Measurements from ENCODE around the gene SYF2.

Gene SYF2

DNA sequence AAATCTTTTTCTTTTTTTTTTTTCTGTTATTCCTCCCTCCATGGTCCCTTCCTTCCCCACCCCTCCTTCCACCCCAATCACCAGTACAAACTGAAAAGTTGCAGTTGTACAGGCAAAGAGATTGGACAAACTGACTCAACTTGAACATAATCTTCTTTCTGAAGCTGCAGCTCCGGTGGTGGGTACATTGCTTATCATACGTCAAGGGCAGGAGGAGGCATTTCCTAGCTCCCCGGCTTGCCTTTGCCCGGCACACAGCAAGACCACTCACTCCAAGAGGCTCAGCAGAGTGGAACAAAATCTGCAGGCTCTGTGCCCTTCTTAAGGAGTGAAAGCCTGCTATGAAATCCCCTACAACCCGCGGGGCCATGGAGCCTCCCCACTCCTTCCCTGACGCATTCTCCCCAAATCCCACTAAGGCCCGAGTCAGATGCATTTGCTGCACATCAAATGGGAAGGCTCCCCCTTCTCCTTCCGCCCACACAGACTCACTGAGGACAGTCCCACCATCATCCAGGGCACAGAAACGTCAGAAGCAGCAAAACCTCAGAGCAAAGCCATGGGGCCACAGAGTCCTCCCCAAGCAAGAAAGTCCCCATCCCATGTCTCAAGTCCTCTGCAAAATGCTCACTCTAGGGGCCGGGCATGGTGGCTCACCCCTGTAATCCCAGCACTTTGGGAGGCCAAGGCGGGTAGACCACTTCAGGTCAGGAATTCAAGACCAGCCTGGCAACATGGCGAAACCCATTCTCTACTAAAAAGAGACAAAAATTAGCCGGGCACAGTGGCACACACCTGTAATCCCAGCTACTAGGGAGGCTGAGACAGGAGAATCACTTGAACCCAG is 45.9 kb downstream of the SYF2 start:
- Mint-ChIP-seq H3K27ac (peak overlapping the region; percentile 68 to 96 (median 86)), H3K4me1 (peaks cover 39% of the 10 kb centered on the region), H3K27me3 (ENCODE audit: low read depth) (peaks cover 46% of the 10 kb centered on the region), H3K9me3 (no peaks in the 10 kb centered on the region), H3K4me3 (peak overlapping the region; percentile 6 to 48 (median 19)), H3K36me3 (ENCODE audit: low read depth) (no peaks in the 10 kb centered on the region)
- TF ChIP-seq, protein P1, sequence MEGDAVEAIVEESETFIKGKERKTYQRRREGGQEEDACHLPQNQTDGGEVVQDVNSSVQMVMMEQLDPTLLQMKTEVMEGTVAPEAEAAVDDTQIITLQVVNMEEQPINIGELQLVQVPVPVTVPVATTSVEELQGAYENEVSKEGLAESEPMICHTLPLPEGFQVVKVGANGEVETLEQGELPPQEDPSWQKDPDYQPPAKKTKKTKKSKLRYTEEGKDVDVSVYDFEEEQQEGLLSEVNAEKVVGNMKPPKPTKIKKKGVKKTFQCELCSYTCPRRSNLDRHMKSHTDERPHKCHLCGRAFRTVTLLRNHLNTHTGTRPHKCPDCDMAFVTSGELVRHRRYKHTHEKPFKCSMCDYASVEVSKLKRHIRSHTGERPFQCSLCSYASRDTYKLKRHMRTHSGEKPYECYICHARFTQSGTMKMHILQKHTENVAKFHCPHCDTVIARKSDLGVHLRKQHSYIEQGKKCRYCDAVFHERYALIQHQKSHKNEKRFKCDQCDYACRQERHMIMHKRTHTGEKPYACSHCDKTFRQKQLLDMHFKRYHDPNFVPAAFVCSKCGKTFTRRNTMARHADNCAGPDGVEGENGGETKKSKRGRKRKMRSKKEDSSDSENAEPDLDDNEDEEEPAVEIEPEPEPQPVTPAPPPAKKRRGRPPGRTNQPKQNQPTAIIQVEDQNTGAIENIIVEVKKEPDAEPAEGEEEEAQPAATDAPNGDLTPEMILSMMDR (IDR thresholded peaks at IDR 0.05; ENCODE audit: unreplicated experiment in 3 of 3), result no peak

DNA sequence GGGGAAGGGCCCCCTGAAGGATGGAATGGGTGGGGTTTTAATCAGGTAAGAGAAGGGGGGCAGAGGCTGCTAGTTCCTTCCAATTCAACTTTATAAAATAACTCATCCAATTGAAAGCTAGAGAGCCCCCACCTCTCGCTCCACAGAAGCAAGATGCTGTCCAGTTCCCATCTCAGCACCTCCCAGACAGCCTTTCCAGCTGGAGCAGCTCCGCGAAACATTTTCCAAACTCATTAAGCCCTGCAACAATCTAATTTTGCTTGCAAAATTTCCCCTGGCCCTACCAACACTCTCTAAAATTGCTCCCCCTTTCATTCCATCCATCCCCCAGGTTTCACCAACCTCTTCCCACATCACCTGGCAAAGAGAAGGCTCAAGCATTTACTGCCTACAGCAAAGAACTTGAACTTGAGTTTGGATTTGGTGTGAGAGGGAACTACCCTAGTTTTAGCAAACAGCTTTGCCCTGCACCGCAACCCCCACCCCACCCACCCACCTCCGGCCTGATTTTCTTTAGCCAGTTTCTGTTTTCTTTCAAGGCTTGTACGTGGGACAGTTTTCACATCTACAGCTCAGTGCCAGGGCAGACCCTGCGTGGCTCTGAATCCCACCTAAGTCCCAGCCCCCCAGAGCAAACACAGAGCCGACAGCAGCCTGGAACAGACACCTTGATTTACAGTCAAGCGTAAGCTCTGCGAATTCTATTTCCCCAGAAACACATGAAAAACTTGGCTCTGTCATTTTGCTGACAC is 46.7 kb downstream of the SYF2 start:
- Mint-ChIP-seq H3K27me3 (ENCODE audit: low read depth) (peaks cover 39% of the 10 kb centered on the region), H3K4me3 (peak overlapping the region in 2 of 3 experiments; percentile 48), H3K4me1 (peaks cover 39% of the 10 kb centered on the region), H3K27ac (peak overlapping the region; percentile 68 to 96 (median 86)), H3K36me3 (ENCODE audit: low read depth) (no peaks in the 10 kb centered on the region), H3K9me3 (no peaks in the 10 kb centered on the region)
- TF ChIP-seq, protein P1 (IDR thresholded peaks at IDR 0.05; ENCODE audit: unreplicated experiment in 3 of 3), result no peak

DNA sequence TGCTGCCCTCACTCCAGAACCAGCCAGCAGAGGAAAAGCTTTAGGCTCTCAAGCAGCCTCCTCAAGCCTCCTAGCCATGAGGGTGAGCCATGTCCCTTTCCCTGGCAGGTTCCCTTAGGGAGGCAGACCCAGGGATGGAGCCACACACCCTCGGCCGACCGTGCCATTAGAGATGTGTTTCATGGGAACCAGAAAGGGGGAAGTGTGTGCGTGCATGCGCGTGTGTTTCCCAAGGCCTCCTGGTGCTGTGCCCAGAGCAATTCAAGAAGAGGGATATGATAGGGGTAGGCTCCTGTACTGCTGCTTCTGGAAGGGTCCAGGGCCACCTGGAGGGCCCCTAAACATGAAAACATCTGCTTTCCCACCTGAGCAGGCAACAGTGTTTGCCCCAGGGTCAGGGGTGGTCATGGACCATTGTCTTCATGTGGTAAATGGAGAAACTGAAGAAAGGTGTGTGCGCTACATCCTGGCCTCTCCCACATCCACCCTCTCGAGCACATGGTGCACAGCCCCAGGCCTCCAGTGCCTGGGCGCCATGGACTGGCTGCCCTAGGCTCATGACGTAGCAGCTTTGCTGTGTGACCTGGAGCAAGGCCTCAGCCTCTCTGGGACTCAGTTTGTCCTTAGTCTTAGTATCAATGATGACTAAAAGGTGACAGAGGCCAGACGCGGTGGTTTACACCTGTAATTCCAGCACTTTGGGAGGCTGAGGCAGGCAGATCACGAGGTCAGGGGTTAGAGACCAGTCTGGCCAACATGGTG is 48.1 kb downstream of the SYF2 start:
- H3K4me3 Mint-ChIP-seq, result peak overlapping the region in 1 of 3 experiments; percentile 32
- no peaks in the 10 kb centered on the region for H3K36me3 Mint-ChIP-seq (ENCODE audit: low read depth)
- TF ChIP-seq, protein P1 (IDR thresholded peaks at IDR 0.05; ENCODE audit: unreplicated experiment in 3 of 3), result no peak
- H3K9me3 Mint-ChIP-seq, result no peaks in the 10 kb centered on the region
- peak overlapping the region; percentile 25 to 54 (median 50) for H3K27ac Mint-ChIP-seq
- H3K4me1 Mint-ChIP-seq, result peaks cover 39% of the 10 kb centered on the region
- peaks cover 35% of the 10 kb centered on the region for H3K27me3 Mint-ChIP-seq (ENCODE audit: low read depth)

DNA sequence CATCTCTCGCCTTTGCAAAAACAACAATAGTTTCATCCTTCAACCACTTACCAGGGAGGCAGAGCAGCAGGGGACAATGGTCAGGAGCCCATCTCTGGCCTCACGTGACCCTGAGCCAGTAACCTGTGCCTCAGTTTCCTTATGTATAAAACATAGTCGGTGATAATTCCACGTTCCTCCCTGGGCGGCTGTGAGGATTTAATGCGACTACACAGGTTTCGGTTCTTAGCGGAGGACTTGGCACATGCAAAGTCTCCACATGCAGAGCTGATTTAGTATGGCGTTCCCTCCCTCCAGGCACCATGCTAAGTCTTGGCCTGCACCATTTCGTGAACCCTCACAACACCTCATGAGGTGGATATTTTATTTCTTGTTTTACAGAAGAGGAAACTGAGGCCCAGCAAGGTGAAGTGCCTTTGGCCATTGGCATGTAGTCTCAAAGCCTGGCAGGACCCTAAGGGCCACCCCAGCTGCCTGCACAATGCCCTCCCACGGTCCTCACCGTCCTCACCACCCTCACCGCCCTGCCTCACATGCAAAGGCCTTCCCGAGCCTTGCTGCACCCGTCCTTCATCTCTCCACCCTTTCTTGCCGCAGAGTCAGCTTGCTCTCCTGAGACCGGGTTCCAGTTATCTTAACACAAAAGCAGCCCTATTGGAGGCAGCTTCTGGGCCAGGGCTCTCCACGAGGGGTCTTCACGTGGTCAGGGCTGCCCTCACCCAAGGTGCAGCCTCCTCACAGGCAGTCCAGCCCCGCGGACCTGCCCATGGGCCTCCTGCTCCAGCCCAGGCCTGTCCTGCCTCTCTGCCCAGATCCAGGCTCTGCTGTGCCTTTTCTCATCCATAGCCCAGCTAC is 48.9 kb downstream of the SYF2 start:
- H3K4me3 Mint-ChIP-seq, result no peak overlapping the region
- H3K36me3 Mint-ChIP-seq (ENCODE audit: low read depth), result no peaks in the 10 kb centered on the region
- H3K27ac Mint-ChIP-seq, result peak overlapping the region; percentile 25 to 85 (median 50)
- no peaks in the 10 kb centered on the region for H3K9me3 Mint-ChIP-seq
- peaks cover 39% of the 10 kb centered on the region for H3K4me1 Mint-ChIP-seq
- TF ChIP-seq, protein P1 (IDR thresholded peaks at IDR 0.05; ENCODE audit: unreplicated experiment in 3 of 3), result no peak
- H3K27me3 Mint-ChIP-seq (ENCODE audit: low read depth), result peaks cover 43% of the 10 kb centered on the region

DNA sequence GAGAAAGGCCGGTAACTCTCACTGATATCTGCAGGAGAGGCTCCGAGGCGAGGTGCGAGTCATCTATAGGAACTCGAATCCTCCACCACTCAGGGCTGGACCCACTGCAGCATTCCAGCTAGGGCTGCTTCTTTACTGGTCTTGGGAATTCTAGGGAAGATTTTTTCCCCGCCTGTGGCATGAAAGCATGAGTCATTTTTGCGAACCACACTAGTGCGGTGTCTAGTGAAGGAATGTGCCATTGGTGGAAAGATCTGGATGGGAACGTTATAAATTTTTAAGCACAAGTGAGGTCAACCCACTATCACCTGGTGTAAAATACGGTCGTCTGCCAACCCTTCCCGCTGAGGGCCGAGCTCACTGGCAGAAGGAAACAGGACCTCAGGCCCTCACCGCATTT is 49.7 kb downstream of the SYF2 start:
- peak overlapping the region in 2 of 3 experiments; percentile 50 to 85 for H3K27ac Mint-ChIP-seq
- H3K9me3 Mint-ChIP-seq, result peaks cover under 1% of the 10 kb centered on the region
- H3K4me3 Mint-ChIP-seq, result no peak overlapping the region
- peaks cover 43% of the 10 kb centered on the region for H3K27me3 Mint-ChIP-seq (ENCODE audit: low read depth)
- peaks cover 39% of the 10 kb centered on the region for H3K4me1 Mint-ChIP-seq
- TF ChIP-seq, protein P1 (IDR thresholded peaks at IDR 0.05; ENCODE audit: unreplicated experiment in 3 of 3), result no peak
- H3K36me3 Mint-ChIP-seq (ENCODE audit: low read depth), result no peaks in the 10 kb centered on the region
